Type B pancreatic cell (in vitro differentiated cells): ENCODE data around the gene MAP3K2. TPM values are rescaled to one million over a fixed set of nuclear protein-coding genes. Genes with fewer than 3 reads are reported as not detected.
A peak's percentile ranks its signal among the peaks of the same experiment; 100 is the strongest.
"Not testable (repeated sequence)": the region's sequence is repeated elsewhere in the genome, so short reads cannot be mapped to it uniquely, and the experiment has no call there.

Source experiments
- DNase-seq: peaks from one replicate; pipeline ENCODE4 v3.0.0; 2021; ENCODE audit warnings: mixed read lengths; ENCODE audit not compliant: unreplicated experiment; ENCODE audit errors: extremely low spot score
- H3K27ac Mint-ChIP-seq: 2 replicates; pipeline ENCODE4 v1.8.0; 2021; ENCODE audit warnings: mild to moderate bottlenecking, mixed read lengths
- H3K27me3 Mint-ChIP-seq: 2 replicates; pipeline ENCODE4 v1.8.0; 2021; ENCODE audit warnings: mixed read lengths
- H3K36me3 Mint-ChIP-seq: 2 replicates; pipeline ENCODE4 v1.8.0; 2021; ENCODE audit warnings: mixed read lengths
- H3K4me1 Mint-ChIP-seq: one replicate; pipeline ENCODE4 v1.8.0; 2021; ENCODE audit warnings: mixed read lengths; ENCODE audit not compliant: unreplicated experiment
- H3K4me3 Mint-ChIP-seq: 2 replicates; pipeline ENCODE4 v1.8.0; 2021; ENCODE audit warnings: mild to moderate bottlenecking, mixed read lengths
- H3K9me3 Mint-ChIP-seq: 2 replicates; pipeline ENCODE4 v1.8.0; 2021; ENCODE audit warnings: mixed read lengths
- CTCF ChIP-seq: fragments of 200-600 bp; sonication (generic); conservative IDR thresholded peaks from 2 replicates; pipeline ENCODE4 v1.5.0; 2021; ENCODE audit warnings: antibody characterized with exemption, mild to moderate bottlenecking
- total RNA-seq: library from RNA; stranded (reverse); gene quantifications from 2 replicates; pipeline ENCODE4 v1.2.1, GENCODE V29; 2021; ENCODE audit warnings: low replicate concordance

Gene MAP3K2
- total RNA-seq, 1 donor from 2014 or later: 30.8 TPM

GRCh38 chr2:127411653-127412369 is 24.0 kb upstream of the MAP3K2 start:
- Mint-ChIP-seq H3K4me1 (peaks cover 17% of the 10 kb centered on the region), H3K36me3 (no peaks in the 10 kb centered on the region), H3K27me3 (peaks cover 20% of the 10 kb centered on the region), H3K27ac (no peak overlapping the region), H3K4me3 (no peak overlapping the region), H3K9me3 (no peaks in the 10 kb centered on the region)
- no peak for DNase-seq
- no peak for TF ChIP-seq CTCF

DNA sequence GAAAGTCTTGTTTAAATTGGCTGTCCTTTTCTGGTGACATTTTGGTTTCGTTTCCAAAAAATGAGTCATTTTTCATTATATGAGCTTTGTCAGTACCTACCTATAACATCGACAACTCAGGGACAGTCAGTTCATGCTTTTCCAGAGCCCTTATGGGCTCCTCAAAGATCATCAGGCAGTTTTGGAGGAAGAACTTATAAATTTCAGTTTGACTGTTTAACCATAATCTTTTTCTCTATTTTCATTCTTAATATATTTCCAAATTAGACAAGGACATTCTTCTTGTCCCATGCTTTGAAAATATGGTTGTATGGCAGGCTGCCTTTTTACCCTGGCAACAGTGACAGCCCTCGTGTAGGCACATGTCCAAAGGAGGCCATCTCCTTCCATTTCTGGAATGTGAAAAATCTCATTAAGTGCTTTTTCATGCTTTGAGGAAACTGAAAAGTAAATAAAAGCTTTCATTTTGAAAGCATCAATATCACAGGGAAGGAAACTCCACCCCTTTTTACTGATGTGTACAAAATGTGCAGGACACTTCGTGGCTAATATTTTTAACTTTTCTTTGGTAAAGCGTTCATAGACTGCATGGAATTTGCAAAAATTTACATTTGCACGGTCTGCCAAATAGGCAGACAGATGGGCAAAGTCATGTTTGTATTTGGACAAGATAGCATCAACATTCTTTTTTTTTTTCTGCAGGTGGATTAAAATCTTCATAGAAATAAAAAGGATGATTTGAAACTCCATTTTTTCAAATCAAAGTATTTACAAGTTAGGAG is 23.3 kb upstream of the MAP3K2 start:
- Mint-ChIP-seq H3K9me3 (no peaks in the 10 kb centered on the region), H3K27ac (peak overlapping the region; percentile 8), H3K4me3 (peak overlapping the region; percentile 10)

GRCh38 chr2:127409716-127410115 is 21.9 kb upstream of the MAP3K2 start:
- not testable (repeated sequence) for H3K36me3 Mint-ChIP-seq, H3K4me3 Mint-ChIP-seq, H3K27ac Mint-ChIP-seq, H3K9me3 Mint-ChIP-seq, DNase-seq
- peaks cover 14% of the 10 kb centered on the region for H3K4me1 Mint-ChIP-seq
- H3K27me3 Mint-ChIP-seq: peaks cover 12% of the 10 kb centered on the region

More for the DNA sequence above, 23.3 kb upstream of the MAP3K2 start:
- no peak for DNase-seq
- TF ChIP-seq CTCF: no peak
- Mint-ChIP-seq H3K4me1 (peaks cover 14% of the 10 kb centered on the region), H3K27me3 (peaks cover 12% of the 10 kb centered on the region), H3K36me3 (no peaks in the 10 kb centered on the region)

GRCh38 chr2:127408807-127409099 is 21.0 kb upstream of the MAP3K2 start:
- H3K4me1 Mint-ChIP-seq: peaks cover 11% of the 10 kb centered on the region
- no peak for DNase-seq
- peak overlapping the region; percentile 77 for H3K4me3 Mint-ChIP-seq
- peaks cover 5% of the 10 kb centered on the region for H3K27me3 Mint-ChIP-seq
- no peaks in the 10 kb centered on the region for H3K36me3 Mint-ChIP-seq
- H3K9me3 Mint-ChIP-seq: no peaks in the 10 kb centered on the region
- TF ChIP-seq CTCF: no peak
- no peak overlapping the region for H3K27ac Mint-ChIP-seq

DNA sequence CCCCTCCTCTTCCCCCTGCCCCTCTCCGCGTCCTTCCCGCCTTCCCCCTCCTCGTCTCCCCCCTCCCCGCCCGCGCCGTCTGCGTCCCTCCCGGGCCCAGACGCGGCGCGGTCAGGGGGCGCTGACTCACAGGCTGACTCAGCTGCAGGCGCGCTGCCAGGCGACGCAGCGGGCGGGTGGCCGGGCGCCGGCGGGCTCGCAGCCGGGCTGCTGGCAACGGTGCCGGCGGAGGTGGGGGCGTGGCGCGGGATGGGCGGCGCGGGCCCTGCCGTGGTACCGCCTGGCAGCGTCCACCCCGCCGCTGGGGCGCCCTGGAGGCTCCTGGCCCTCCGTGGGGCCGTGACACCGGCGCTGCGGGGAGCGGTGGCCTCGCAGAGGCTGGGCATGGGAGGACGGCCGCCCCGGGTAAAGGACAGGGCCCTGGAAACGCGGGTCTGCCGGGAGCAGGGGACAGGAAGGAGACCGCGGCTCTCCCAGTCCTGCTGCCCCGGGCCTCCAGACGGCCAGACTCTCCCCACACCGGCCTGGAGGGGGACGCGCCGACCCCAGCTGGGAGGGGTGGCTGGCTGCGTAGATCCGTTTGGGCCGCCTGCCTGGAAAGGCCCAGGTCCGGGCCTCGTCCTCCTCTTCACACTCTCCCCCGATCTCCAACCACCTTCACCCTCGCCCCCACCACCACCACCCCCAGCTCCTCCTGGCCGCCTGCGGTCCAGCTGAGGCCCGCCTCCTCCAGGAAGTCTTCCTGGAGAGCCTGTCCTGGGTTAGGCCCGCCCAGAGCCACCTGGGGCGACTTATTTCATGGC is 20.4 kb upstream of the MAP3K2 start:
- H3K9me3 Mint-ChIP-seq: no peaks in the 10 kb centered on the region
- H3K4me3 Mint-ChIP-seq: peak overlapping the region; percentile 77
- no peak overlapping the region for H3K27ac Mint-ChIP-seq
- H3K27me3 Mint-ChIP-seq: peaks cover 5% of the 10 kb centered on the region
- H3K4me1 Mint-ChIP-seq: peaks cover 14% of the 10 kb centered on the region
- peak; percentile 89 for DNase-seq
- H3K36me3 Mint-ChIP-seq: no peaks in the 10 kb centered on the region
- TF ChIP-seq CTCF: no peak

DNA sequence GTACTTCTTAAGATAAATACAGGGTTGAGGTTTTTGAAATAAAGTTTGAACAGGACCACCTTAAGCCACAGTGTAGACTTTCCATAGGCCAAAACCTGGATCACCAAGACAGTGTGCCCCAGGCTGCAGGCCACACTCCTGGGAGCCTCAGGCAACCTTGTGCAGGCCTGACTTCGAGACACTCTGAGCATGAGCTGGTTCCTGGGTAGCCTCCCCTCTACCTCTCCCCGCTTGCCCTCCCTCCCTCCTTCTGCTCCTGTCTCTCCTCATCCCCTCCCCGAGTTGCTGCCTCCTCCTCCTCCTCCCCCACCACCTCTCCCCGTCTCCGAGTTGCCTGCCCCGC is 19.9 kb upstream of the MAP3K2 start:
- no peak for TF ChIP-seq CTCF
- peaks cover 8% of the 10 kb centered on the region for H3K27me3 Mint-ChIP-seq
- H3K27ac Mint-ChIP-seq: no peak overlapping the region
- DNase-seq: no peak
- H3K4me3 Mint-ChIP-seq: peak overlapping the region; percentile 76
- no peaks in the 10 kb centered on the region for H3K9me3 Mint-ChIP-seq
- no peaks in the 10 kb centered on the region for H3K36me3 Mint-ChIP-seq
- peaks cover 15% of the 10 kb centered on the region for H3K4me1 Mint-ChIP-seq
